ENCODE data around the gene C3. TPM values are rescaled to one million over a fixed set of nuclear protein-coding genes. Genes with fewer than 3 reads are reported as not detected.
"Not testable (repeated sequence)": the region's sequence is repeated elsewhere in the genome, so short reads cannot be mapped to it uniquely, and the experiment has no call there.

The C3 gene
- total RNA-seq, 4 donors from 2014 or later = 126 to 631 (median 350) TPM

DNA sequence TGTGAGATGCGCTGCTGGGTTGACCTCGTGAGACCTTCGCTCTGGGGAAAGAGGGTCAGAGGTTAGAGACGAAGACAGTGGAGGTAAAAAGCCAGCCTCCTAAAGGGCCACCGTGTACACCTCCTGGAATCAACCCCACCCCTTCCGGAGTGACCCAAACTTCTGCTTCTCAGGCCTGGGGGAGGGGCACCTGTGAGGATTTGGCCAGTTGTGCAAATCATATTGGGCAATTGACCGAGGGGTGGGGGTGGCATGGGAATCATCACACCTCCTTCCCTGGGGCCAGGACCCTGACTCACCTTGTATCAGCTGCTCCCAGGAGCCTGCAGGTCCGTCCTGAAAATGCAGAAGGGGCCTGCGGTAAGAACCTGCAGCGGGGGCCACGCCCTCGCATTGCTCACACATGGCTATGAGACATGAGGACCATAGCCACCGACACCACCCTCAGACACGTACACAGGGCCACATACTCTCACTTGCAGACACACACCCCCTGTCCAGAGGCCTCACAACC is 53.3 kb downstream of the C3 start:
- no peak for DNase-seq
- H3K4me3 ChIP-seq (replicated peaks in 1 of 3) = no peak overlapping the region
- no peak overlapping the region for H3K27ac ChIP-seq
- no peaks in the 10 kb centered on the region for H3K36me3 ChIP-seq
- no peaks in the 10 kb centered on the region for H3K4me1 ChIP-seq
- TF ChIP-seq CTCF (IDR thresholded peaks at IDR 0.05) (no peak), POLR2A (IDR thresholded peaks at IDR 0.05) (no peak)
- H3K27me3 ChIP-seq = no peaks in the 10 kb centered on the region
- intact Hi-C loops (cut with DNase I) = no loop called here
- 73 to 81% methylated on average over 13 to 14 of the region's 14 CpGs for WGBS, 2 donors
- no peaks in the 10 kb centered on the region for H3K9me3 ChIP-seq

- Histone ChIP-seq H3K9me3 (no peaks in the 10 kb centered on the region), H3K27ac (no peak overlapping the region), H3K4me3 (replicated peaks in 1 of 3) (no peak overlapping the region), H3K4me1 (no peaks in the 10 kb centered on the region), H3K27me3 (no peaks in the 10 kb centered on the region), H3K36me3 (no peaks in the 10 kb centered on the region)
- no peak for DNase-seq
- TF ChIP-seq CTCF (IDR thresholded peaks at IDR 0.05) (no peak), POLR2A (IDR thresholded peaks at IDR 0.05) (no peak)
- WGBS, 2 donors = 94 to 95% methylated on average over 7 to 13 of the region's 17 CpGs
- intact Hi-C loops (cut with DNase I) = no loop called here
Observed at GRCh38 chr19:6664916-6665315, 55.5 kb downstream of the C3 start.

DNA sequence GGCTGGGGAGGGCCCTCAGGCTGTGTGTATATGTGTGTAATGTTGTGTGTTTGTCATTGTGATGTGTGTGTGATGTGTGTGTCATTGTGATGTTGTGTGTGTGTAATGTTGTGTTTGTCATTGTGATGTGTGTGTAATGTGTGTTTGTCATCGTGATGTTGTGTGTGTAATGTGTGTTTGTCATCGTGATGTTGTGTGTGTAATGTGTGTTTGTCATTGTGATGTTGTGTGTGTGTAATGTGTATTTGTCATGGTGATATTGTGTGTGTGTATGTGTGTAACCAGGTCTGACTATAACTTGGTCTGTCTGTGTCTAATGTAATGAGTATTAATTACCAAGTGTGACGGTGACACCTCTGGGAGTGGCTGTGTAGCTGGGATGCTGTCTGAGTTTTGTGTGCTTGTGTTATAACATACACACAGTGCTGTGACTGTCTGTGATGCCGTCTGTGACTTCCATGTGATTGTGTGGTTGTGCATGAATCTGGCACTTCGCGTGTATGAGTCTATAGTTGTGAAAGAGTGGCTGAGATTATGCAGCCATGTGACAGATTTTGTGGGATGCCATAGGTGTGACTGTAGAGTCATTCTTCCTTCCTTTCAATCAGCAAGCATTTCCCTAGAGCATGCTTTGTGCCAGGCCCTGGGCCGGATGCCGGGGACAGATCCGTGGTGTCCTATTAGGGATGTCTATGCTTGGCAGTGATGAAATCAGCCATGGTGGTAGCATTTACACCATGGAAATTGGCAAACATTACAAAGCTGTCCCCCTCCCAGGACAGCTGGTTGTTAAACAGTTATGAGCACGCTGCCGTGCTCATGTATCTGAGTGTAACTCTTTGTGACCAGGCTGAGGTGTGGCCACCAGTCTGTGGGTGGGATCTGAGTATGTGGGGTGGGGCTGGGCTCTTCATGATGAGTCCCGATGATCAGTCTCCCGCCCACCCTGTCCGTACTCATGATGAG is 56.9 kb downstream of the C3 start:
- WGBS, 2 donors = 75 to 81% methylated on average over 11 to 14 of the region's 14 CpGs
- Histone ChIP-seq H3K4me1 (no peaks in the 10 kb centered on the region), H3K36me3 (no peaks in the 10 kb centered on the region), H3K4me3 (replicated peaks in 1 of 3) (no peak overlapping the region), H3K27ac (no peak overlapping the region), H3K27me3 (no peaks in the 10 kb centered on the region), H3K9me3 (no peaks in the 10 kb centered on the region)
- TF ChIP-seq POLR2A (IDR thresholded peaks at IDR 0.05) (no peak), CTCF (IDR thresholded peaks at IDR 0.05) (no peak)
- intact Hi-C loops (cut with DNase I) = no loop called here
- no peak for DNase-seq

DNA sequence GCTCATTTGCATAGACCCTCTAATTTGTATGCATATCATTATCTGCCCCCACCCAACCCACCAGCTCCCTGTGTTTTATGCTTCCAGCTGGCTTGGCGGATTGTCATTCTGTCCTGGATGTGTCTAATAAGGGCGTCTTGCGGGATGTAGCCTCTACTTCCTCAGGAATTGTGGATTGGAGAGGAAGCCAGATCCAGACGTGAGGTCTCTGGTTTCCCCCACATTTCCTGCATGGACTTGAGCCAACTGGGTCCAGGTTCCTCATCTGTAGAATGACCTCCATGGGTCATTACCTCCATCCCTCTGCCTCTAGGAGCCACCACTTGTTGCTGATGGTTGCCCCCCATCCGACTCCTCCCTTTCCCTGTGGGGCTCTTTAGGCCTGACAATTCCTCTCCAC is 57.7 kb downstream of the C3 start:
- intact Hi-C loops (cut with DNase I) = no loop called here
- no peaks in the 10 kb centered on the region for H3K4me1 ChIP-seq
- H3K27ac ChIP-seq = no peak overlapping the region
- DNase-seq = no peak
- no peaks in the 10 kb centered on the region for H3K27me3 ChIP-seq
- WGBS, 2 donors = 74 to 86% methylated on average over 5 of the region's 5 CpGs
- TF ChIP-seq POLR2A (IDR thresholded peaks at IDR 0.05) = no peak
- TF ChIP-seq CTCF (IDR thresholded peaks at IDR 0.05) = no peak
- H3K36me3 ChIP-seq = no peaks in the 10 kb centered on the region
- H3K4me3 ChIP-seq (replicated peaks in 1 of 3) = no peak overlapping the region
- H3K9me3 ChIP-seq = no peaks in the 10 kb centered on the region

- H3K9me3 ChIP-seq; DNase-seq; H3K4me3 ChIP-seq (replicated peaks in 1 of 3); H3K36me3 ChIP-seq; intact Hi-C loops (cut with DNase I); H3K27me3 ChIP-seq; H3K27ac ChIP-seq; H3K4me1 ChIP-seq: not testable (repeated sequence)
- WGBS, 2 donors = 30 to 32% methylated on average over 10 of the region's 10 CpGs
Observed at GRCh38 chr19:6661509-6662244, 58.8 kb downstream of the C3 start.

Measured in thyroid gland (tissue), 4 donors.